GM21619 (cell line): Measurements from ENCODE around the gene MT1H.

ENCODE experiments used
- ATAC-seq: cut with Tn5 transposase; IDR thresholded peaks from one replicate; pipeline ENCODE4 v1.9.1; 2021; ENCODE audit not compliant: unreplicated experiment

The MT1H gene

GRCh38 chr16:56682703-56683397, 13.2 kb downstream of the MT1H start:
- no peak for ATAC-seq

GRCh38 chr16:56683424-56684172, 14.0 kb downstream of the MT1H start:
- ATAC-seq = no peak

GRCh38 chr16:56684256-56684925, 14.8 kb downstream of the MT1H start:
- no peak for ATAC-seq

- no peak for ATAC-seq
Observed at GRCh38 chr16:56684926-56685590, 15.4 kb downstream of the MT1H start.

- ATAC-seq = no peak
Observed at GRCh38 chr16:56686758-56687157, 17.1 kb downstream of the MT1H start.

- ATAC-seq = no peak
Observed at GRCh38 chr16:56688762-56689161, 19.1 kb downstream of the MT1H start.

GRCh38 chr16:56689171-56689570, 19.6 kb downstream of the MT1H start:
- ATAC-seq = no peak

GRCh38 chr16:56690420-56691122, 21.0 kb downstream of the MT1H start:
- no peak for ATAC-seq

- no peak for ATAC-seq
Observed at GRCh38 chr16:56691885-56692284, 22.3 kb downstream of the MT1H start.

GRCh38 chr16:56695246-56695645, 25.6 kb downstream of the MT1H start:
- no peak for ATAC-seq

- ATAC-seq = no peak
Observed at GRCh38 chr16:56697456-56698155, 28.0 kb downstream of the MT1H start.

GRCh38 chr16:56700195-56700594, 30.6 kb downstream of the MT1H start:
- no peak for ATAC-seq

- ATAC-seq = no peak
Observed at GRCh38 chr16:56700631-56701030, 31.0 kb downstream of the MT1H start.

- no peak for ATAC-seq
Observed at GRCh38 chr16:56701534-56701933, 31.9 kb downstream of the MT1H start.

- ATAC-seq = no peak
Observed at GRCh38 chr16:56702836-56703235, 33.2 kb downstream of the MT1H start.

GRCh38 chr16:56708525-56709442, 39.2 kb downstream of the MT1H start:
- ATAC-seq = no peak

- no peak for ATAC-seq
Observed at GRCh38 chr16:56709443-56710040, 39.9 kb downstream of the MT1H start.

- no peak for ATAC-seq
Observed at GRCh38 chr16:56710181-56710737, 40.6 kb downstream of the MT1H start.
